DND-41 (cell line): ENCODE results near the gene TUBB2A.

Experiments
- ATAC-seq: fragments of 200-7000 bp; cut with Tn5 transposase; 3 replicates; pipeline ENCODE4 v1.9.1; 2021; ENCODE audit warnings: low read depth; ENCODE audit not compliant: insufficient read depth
- DNase-seq: peaks from one replicate; pipeline ENCODE4 v3.0.0-alpha.2; 2020
- H2AFZ ChIP-seq: 2 replicates; pipeline ENCODE4 v1.6.0; 2012; ENCODE audit warnings: low read depth, low read length
- H3K27ac ChIP-seq: 2 replicates; pipeline ENCODE4 v1.5.1; 2012; ENCODE audit warnings: low read length, inconsistent platforms
- H3K27me3 ChIP-seq: fragments of 200-600 bp; sonication (generic); 2 replicates; pipeline ENCODE4 v1.6.0; 2012; ENCODE audit warnings: low read length, mild to moderate bottlenecking, inconsistent platforms; ENCODE audit not compliant: insufficient read depth, poor library complexity
- H3K36me3 ChIP-seq: 2 replicates; pipeline ENCODE4 v1.5.1; 2012; ENCODE audit warnings: low read length, inconsistent platforms; ENCODE audit not compliant: insufficient read depth
- H3K4me1 ChIP-seq: 2 replicates; pipeline ENCODE4 v1.5.1; 2012; ENCODE audit warnings: mild to moderate bottlenecking, low read length; ENCODE audit not compliant: insufficient read depth
- H3K4me2 ChIP-seq: 2 replicates; pipeline ENCODE4 v1.6.0; 2012; ENCODE audit warnings: mild to moderate bottlenecking, moderate library complexity, low read length, inconsistent platforms; ENCODE audit not compliant: insufficient read depth
- H3K4me3 ChIP-seq, 2 experiments: fragments of 200-600 bp in 1 of 2; shearing (Covaris generic) in 1 of 2; 2 replicates each; pipeline ENCODE4 v1.5.1; 2012 to 2016; ENCODE audit warnings: inconsistent platforms in 2 of 2, low read length in 2 of 2, mild to moderate bottlenecking in 2 of 2, low read depth in 1 of 2, moderate library complexity in 1 of 2
- H3K79me2 ChIP-seq: 2 replicates; pipeline ENCODE4 v1.6.0; 2012; ENCODE audit warnings: low read length, inconsistent platforms; ENCODE audit not compliant: insufficient read depth
- H3K9ac ChIP-seq: 2 replicates; pipeline ENCODE4 v1.6.0; 2012; ENCODE audit warnings: low read depth, mild to moderate bottlenecking, inconsistent platforms, low read length, moderate library complexity
- H3K9me3 ChIP-seq: 2 replicates; pipeline ENCODE4 v1.5.1; 2012; ENCODE audit warnings: low read length, moderate library complexity, mild to moderate bottlenecking, inconsistent platforms; ENCODE audit not compliant: insufficient read depth, severe bottlenecking
- H4K20me1 ChIP-seq: 2 replicates; pipeline ENCODE4 v1.6.0; 2012; ENCODE audit warnings: low read length; ENCODE audit not compliant: insufficient read depth
- CTCF ChIP-seq: IDR thresholded peaks from 2 replicates; pipeline ENCODE4 v1.5.1; 2012; ENCODE audit warnings: borderline replicate concordance, low read length, moderate library complexity, mild to moderate bottlenecking; ENCODE audit not compliant: poor library complexity, severe bottlenecking; ENCODE audit errors: extremely low read depth
- EZH2 ChIP-seq: IDR thresholded peaks from 3 replicates; pipeline ENCODE4 v1.6.1; 2012; ENCODE audit warnings: borderline replicate concordance, low read depth, mild to moderate bottlenecking, moderate library complexity, low read length, inconsistent platforms; ENCODE audit not compliant: severe bottlenecking

The TUBB2A gene

GRCh38 chr6:3195695-3196497 lies 38.6 kb upstream of the TUBB2A start:
- no peak for DNase-seq
- Histone ChIP-seq H3K27ac (no peak overlapping the region), H2AFZ (no peak overlapping the region), H3K36me3 (no peaks in the 10 kb centered on the region), H3K4me2 (no peak overlapping the region), H3K9ac (no peak overlapping the region), H3K4me1 (no peaks in the 10 kb centered on the region), H3K79me2 (no peaks in the 10 kb centered on the region), H4K20me1 (no peaks in the 10 kb centered on the region), H3K4me3 (no peak overlapping the region), H3K27me3 (no peaks in the 10 kb centered on the region), H3K9me3 (no peaks in the 10 kb centered on the region)
- TF ChIP-seq EZH2 (no peak), CTCF (peak; percentile 22)
- ATAC-seq: no peak

DNA sequence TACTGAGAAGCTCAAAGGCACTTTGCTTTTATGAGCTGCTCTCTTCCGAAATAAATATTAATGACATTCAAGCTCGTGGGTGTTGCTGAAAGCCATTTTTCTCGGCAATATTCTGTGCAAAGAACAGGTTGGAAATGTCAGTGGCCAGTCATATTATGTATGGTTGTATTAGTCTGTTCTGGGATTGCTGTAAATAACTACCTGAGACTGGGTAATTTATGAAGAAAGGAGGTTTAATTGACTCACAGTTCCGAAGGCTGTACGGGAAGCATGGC lies 38.0 kb upstream of the TUBB2A start:
- no peak overlapping the region for H2AFZ ChIP-seq
- DNase-seq (no peak), ATAC-seq (no peak)
- no peaks in the 10 kb centered on the region for H4K20me1 ChIP-seq
- no peaks in the 10 kb centered on the region for H3K27me3 ChIP-seq
- no peak overlapping the region for H3K27ac ChIP-seq
- no peaks in the 10 kb centered on the region for H3K36me3 ChIP-seq
- no peak overlapping the region for H3K9ac ChIP-seq
- no peak overlapping the region for H3K4me2 ChIP-seq
- no peaks in the 10 kb centered on the region for H3K9me3 ChIP-seq
- no peaks in the 10 kb centered on the region for H3K4me1 ChIP-seq
- no peaks in the 10 kb centered on the region for H3K79me2 ChIP-seq
- TF ChIP-seq EZH2 (no peak), CTCF (no peak)
- H3K4me3 ChIP-seq: no peak overlapping the region

- Histone ChIP-seq H3K4me2 (no peak overlapping the region), H3K27me3 (no peaks in the 10 kb centered on the region), H3K9me3 (no peaks in the 10 kb centered on the region), H3K79me2 (no peaks in the 10 kb centered on the region), H3K4me3 (no peak overlapping the region), H2AFZ (no peak overlapping the region), H3K27ac (no peak overlapping the region), H3K36me3 (no peaks in the 10 kb centered on the region), H3K9ac (no peak overlapping the region), H3K4me1 (no peaks in the 10 kb centered on the region), H4K20me1 (no peaks in the 10 kb centered on the region)
- DNase-seq: peak; percentile 8
- TF ChIP-seq CTCF: no peak
- no peak for TF ChIP-seq EZH2
- no peak for ATAC-seq
These were observed 37.4 kb upstream of the TUBB2A start for GRCh38 chr6:3194535-3195419.
